Stimulated activated CD4-positive, alpha-beta T cell treated with anti-CD3 and anti-CD28 coated beads, Interleukin-4, amount 100 ng/mL, for 24 hours (primary cell): Measurements from ENCODE around the gene SLC30A4.
A peak's percentile ranks its signal among the peaks of the same experiment; 100 is the strongest.

ENCODE experiments used
- DNase-seq: peaks from one replicate; pipeline ENCODE4 v3.0.0-alpha.2; 2020

Gene SLC30A4

DNA sequence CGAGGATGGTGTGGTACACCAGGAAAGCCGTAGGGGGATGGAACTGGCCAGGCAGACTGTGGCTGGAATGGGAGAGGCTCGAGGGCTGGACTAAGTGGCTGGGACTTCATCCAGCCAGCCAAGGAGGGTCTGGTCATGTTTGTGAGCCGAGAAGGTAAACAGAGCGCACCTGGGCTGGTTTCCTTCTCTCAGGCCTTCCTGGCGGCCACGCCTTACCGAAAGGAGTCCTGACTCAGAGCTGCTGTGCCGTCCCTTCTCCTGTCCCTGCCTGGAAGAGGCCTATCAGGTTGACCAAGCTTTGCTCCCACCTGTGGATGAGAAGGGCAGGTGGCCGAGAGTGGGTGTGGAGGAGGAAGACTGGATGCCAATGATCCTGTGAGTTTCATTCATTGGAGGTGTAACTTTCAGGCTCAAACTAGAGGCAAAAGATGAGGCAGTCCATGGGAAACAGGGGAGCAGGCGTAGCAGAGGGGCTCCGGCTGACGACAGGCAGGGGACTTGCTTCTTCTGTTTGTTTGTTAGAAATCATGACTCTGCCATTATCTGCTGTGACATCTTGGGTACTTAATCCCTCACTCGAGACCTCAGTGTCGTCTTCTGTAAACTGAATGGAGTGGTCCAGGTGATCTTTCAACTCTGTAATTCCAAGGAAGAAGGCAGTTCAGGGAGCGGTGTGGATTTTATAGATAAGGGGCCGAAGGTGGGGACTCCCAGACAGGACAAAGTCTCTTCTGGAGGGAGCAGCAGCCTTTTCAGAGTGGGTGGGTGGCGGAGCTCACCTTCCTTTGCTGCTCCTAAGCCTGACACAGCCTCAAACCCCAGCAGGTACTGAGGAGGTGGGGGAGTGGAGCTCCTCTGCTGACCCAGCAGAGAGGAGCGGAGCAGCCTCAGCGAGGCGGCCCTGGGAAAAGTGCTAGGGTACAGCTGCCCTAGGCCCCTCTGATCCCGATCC lies 72.4 kb downstream of the SLC30A4 start:
- no peak for DNase-seq

DNA sequence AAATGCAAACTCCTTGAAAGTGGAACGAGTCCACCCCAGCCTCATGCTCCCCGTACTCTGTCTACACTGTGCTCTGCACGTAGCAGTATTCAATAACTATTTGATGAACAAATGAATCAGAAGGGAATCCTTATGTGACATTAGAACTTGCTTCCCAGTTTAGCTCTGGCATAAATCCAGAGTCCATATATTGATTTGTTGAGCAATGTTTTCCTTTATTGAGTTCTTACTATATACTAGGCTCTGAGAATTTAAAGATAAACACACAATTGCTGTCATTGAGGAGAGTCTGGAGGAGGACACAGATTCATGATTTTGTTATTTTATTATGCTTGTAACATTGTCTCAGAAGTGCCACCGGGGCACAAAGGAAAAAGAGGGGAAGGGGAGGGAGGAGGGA lies 73.2 kb downstream of the SLC30A4 start:
- no peak for DNase-seq

DNA sequence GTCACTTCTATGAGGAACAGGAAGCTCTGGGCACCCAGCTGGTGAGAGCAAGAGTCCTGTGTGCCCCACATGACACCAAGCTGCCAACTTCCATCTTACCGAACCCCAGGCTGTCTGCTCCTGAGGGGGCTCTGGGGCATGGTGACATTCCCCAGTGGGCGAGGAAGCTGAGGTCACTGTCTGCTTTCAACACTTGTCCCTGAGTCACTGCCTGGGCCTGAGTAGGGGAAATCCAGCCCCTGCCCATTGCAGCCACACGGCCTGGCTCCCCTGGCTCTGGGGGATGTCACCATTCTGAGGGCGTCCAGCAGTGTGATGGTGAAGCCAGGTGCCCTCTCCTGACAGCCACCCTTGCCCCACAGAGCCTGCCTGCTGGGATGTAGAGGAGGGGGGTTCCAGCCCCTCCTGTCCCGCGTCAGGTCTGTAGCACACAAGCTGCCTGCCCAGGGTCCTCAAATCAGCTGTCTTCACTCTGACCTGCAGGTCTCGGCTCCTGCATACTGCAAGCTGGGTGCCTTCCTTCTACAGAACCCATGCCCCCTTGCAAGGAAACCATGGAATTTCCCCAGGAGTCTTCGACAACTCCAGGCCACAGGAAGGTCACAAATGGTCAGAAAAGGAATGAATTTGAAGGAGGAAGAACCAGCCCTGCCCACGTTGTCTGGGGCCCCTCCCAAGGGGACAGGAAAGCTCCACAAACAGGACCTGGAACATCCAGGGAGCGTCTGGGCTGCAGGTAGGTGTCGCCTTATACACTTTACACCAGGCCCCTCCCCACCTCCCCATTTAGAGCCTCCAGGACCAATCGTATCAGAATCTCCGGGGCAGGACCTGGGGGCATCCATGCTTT lies 74.3 kb downstream of the SLC30A4 start:
- DNase-seq: no peak

DNA sequence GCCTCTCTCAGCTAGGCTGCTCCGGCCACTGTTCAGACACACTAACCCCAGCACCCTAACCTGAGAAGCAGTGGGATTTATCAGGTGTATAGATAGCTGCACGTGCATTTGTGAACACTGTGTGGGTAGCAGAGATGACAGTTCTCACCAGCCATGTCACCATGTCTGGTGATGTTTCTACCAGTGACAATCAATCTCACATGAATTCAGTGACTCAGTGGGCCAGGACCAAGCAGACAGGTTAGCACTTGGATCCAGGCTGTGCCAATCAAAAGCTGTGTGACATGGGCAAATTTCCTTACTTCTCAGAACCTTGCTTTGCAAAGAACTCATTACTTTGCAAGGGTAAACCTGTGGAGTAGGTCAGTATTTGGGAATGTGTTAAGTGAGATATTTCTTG lies 78.9 kb downstream of the SLC30A4 start:
- DNase-seq: no peak

DNA sequence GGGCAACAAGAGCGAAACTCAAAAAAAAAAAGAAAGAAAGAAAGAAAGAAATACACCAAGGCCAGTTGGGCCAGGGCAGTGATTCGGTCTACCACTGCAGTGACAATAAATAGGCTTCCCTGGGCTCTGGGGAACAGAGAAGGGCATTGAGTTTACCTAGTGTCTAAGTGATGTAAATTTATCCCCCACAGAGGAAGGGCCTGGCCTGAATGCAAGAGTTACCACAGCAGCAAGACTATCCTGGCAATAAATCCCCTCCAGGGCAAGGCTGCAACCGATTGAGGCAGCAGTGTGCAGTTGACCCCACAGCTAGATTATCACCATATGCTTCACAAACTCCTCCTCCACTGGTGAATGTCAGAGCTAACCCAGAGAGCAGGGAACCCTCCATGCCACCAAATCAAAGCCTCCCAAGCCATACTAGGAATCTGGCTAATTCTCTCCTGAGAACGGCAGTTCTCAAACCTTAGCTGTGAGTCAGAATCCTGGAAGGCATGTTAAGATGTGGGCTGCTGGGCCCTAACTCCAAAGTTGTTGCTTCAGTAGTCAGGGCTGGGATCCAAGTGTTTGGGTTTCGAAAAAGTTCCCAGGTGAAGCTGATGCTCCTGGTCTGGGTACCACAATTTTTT lies 79.9 kb downstream of the SLC30A4 start:
- DNase-seq: no peak

DNA sequence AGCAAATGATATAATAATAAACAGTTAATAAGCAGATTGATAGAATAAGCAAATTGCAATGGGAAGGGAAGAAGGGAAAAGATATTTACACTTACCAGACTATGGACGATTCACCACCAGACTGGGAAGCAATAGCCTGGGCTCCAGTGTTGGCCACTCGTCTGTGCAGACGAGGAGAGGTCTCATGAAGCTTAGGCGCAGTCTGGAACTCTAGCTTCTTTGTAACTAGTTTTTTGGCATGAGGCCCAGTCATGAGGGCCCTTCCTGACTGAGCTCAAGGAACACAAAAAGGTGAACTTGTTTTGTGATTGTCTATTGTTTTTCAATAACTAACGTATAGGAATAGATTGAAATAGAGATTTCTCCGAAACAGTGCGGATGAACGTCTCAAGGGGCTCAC lies 80.9 kb downstream of the SLC30A4 start:
- DNase-seq: no peak

DNA sequence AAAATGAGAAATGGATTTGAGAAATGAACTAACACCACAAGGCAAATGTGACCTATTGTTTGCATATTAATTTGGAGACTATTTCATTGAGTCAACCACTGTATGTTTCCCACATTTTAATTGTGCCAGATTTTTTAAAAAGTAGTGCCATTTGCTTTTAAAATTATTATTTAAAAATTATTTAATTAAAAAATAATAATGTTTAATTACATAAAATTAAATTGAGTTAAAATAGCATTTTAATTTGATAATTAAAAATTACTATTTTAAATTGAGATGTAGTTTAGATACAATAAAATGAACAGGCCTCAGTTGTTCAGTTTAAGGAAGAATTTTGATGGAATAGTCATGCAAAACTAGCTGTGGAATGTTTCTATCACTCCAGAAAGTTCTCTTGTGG lies 81.5 kb downstream of the SLC30A4 start:
- DNase-seq: no peak

DNA sequence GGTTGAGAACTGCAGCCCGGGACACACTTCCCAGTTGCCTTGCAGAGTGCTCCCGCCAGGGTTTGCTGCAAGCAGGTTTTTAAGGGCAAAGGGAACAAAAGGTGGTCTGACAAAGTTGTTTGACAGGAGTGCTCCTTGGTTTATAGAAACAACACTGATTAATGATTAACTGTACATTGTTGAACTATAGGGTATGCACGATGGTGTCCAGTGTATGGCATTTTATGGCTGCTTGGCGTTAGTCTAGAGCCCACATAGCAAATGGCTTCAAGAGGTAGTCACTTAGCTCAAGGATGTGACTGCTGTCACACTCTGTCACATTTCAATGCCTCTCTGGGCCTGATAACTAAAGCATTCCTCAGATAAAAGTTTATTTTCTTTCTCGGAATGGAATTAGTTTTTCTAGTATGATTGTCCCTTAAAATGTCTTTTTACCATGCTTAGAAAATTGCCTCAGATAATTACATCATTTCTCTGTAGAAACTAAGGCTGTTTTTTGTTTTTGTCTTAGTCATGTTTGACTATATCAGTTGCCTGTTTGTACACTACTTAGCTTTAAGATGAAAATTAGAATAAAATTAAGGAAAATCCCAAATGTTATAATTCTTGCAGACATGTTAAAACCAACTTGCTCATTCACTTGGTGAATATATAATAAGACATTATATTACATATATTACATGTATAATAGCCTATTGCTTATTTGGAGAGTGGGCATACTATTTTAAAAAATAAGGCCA lies 82.9 kb downstream of the SLC30A4 start:
- no peak for DNase-seq

DNA sequence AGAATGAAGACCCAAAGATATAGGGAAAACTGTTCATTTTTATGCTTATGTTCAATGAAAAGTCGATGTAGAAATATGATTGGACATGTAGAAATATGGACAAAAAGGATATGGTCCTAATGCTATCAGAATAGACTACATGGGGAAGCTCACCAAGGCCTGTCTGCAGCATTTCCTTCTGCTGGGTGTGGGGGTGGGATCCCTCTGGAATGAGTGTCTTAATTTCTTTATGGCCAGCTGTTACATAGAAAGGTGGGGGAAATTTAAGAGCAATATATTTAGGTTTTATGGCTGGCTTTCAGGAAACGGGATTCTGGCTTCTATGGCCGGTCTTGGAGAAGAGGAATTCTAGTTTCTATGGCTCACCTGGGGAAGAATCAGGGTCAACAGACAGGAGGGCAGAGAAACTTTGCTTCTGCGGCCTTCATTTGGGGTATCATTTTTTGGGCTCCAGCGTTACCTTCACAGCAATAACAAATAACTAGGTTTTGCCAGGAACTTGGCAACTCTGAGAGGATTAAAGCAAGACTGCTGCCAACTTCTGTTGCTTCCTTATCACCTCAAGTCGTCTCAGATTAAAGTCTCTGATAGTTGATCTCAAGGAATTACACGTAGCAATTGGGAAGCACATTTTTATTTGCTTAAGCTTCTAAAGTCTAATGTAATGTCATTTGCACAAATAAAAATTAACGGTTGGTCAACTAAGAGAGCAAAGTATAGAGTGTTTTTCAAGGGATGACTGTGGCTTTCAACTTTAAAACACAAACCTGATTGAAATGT lies 87.2 kb downstream of the SLC30A4 start:
- no peak for DNase-seq

DNA sequence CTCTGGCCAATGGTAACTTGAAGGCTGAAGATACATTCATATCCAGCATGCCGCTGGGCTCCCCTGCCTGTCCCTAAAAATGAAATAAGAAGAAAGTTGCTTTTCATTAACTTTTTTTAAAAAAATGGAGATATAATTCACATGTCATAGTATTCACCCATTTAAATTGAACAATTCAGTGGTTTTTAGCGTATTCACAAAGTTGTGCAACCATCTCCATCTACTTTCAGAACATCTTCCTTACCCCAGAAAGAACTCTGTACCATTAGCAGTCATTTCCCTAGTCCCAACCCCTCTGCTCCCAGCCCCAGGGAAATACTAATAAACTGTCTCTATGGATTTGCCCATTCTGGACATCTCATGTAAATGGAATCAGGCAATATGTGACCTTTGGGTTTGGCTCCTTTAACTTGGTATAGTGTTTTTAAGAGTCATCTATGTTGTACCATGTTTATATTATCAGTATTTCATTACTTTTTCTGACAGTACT lies 88.4 kb downstream of the SLC30A4 start:
- DNase-seq: no peak

DNA sequence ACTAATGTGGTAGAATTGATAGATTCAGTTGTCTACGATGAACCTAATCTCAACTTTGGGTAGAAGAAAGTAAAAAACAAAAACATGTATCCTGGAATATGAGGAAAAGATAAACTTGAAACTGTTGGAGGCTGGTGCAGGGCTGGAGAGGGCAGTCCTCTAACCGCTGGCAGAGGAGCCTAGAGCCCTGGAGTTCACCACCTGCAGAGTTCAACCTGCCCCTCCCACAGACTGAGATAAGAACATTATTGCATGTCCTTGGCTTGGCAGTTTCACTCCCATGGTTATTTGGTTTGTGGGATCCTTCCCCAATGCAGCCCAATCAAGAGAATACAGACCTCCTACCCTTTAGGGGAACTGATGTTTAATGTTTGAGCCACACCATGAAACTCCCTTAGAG lies 91.0 kb downstream of the SLC30A4 start:
- DNase-seq: no peak

DNA sequence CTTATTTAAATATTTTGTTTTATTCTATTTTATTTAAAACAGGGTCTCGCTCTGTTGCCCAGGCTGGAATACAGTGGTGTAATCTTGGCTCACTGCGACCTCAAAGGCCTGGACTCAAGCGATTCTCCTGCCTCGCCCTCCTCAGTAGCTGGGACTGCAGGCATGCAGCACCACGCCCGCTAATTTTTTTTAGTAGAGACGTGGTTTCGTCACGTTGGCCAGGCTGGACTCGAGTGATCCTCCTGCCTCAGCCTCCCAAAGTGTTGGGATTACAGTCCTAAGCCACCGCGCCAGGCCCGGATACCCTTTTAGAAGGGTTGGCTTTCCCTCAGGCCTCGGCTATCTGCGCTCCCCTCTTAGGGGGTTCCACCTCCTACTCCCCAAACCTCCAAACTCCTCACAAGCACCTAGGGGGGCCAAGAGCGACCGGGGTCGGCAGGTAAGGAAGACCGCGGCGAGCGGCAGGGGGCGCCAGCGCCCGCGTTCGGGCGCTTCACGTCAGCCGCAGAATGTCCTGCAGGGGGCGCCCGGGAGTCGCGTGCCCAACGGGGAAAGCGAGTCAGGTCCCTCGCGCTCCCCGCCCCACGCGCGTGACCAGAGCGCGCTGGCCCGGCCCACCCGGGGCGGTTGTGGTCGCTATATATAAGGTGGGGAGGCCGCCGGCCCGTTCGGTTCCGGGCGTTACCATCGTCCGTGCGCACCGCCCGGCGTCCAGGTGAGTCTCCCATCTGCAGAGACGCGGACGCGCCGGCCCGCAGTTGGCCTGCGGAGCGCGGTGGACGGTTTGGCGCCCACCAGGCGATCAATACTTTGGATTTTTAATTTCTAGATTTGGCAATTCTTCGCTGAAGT lies 92.4 kb downstream of the SLC30A4 start:
- DNase-seq: peak; percentile 86
